ENCODE results near the gene JOSD2. TPM values are rescaled to one million over a fixed set of nuclear protein-coding genes. Genes with fewer than 3 reads are reported as not detected.

JOSD2 gene
- total RNA-seq, 1 experiment from 2014 or later, result 60.8 TPM

- CTCF ChIA-PET, result interaction anchor here (0.6 to 1.3 kb wide), 3 partner anchors 20 to 746 kb away, joined by 4 read pairs; no protein-coding TSS in a partner anchor
- Histone ChIP-seq H3F3A (ENCODE audit: low read length, unreplicated experiment) (no peaks in the 10 kb centered on the region), H3K9me2 (replicated peaks; ENCODE audit: low read length) (no peaks in the 10 kb centered on the region), H3K27ac (ENCODE audit: low read length) (no peak overlapping the region), H3K4me3 (ENCODE audit: low read length) (no peak overlapping the region), H3K4me2 (ENCODE audit: low read length) (no peak overlapping the region), H2AFZ (ENCODE audit: low read length) (no peak overlapping the region), H3K36me3 (ENCODE audit: low read depth, low read length) (no peaks in the 10 kb centered on the region), H3K9me3 (ENCODE audit: low read length) (peaks cover 12% of the 10 kb centered on the region), H3K9ac (ENCODE audit: low read length) (no peak overlapping the region), H3K27me3 (ENCODE audit: low read length) (peaks cover 14% of the 10 kb centered on the region; the same call in 1 of the 2 replicates), H4K20me1 (ENCODE audit: low read length) (no peaks in the 10 kb centered on the region), H3K79me2 (ENCODE audit: low read length) (no peaks in the 10 kb centered on the region), H3K4me1 (ENCODE audit: insufficient read depth, low read length) (no peaks in the 10 kb centered on the region)
- no peak for DNase-seq
- intact Hi-C loops (cut with micrococcal nuclease), result loop anchor here (5.0 kb wide), 2 partner anchors 246 to 386 kb away; no protein-coding TSS in a partner anchor
- POLR2A ChIA-PET (ENCODE audit: unreplicated experiment), result no interaction called here
- ATAC-seq, result no peak; the same call in 1 of the 2 replicates
- no peak for TF ChIP-seq EZH2phosphoT487 (IDR thresholded peaks at IDR 0.05; ENCODE audit: borderline replicate concordance, low read length)
- TF ChIP-seq CTCF (conservative IDR thresholded peaks at IDR 0.05; ENCODE audit: low read depth, low read length), result peak; percentile 48
- TF ChIP-seq EZH2 (IDR thresholded peaks at IDR 0.05; ENCODE audit: low read length, unreplicated experiment), result no peak
- BruUV-seq (replicated peaks), result no TSS peak
These were observed 25.8 kb upstream of the JOSD2 start for GRCh38 chr19:50536662-50537305.

- intact Hi-C loops (cut with micrococcal nuclease), result loop anchor here (5.0 kb wide), 2 partner anchors 247 to 387 kb away; no protein-coding TSS in a partner anchor
- Histone ChIP-seq H4K20me1 (ENCODE audit: low read length) (no peaks in the 10 kb centered on the region), H3K4me2 (ENCODE audit: low read length) (no peak overlapping the region), H3K4me3 (ENCODE audit: low read length) (no peak overlapping the region), H2AFZ (ENCODE audit: low read length) (no peak overlapping the region), H3K9me3 (ENCODE audit: low read length) (peaks cover 12% of the 10 kb centered on the region), H3K79me2 (ENCODE audit: low read length) (no peaks in the 10 kb centered on the region), H3K36me3 (ENCODE audit: low read depth, low read length) (no peaks in the 10 kb centered on the region), H3F3A (ENCODE audit: low read length, unreplicated experiment) (no peaks in the 10 kb centered on the region), H3K9me2 (replicated peaks; ENCODE audit: low read length) (no peaks in the 10 kb centered on the region), H3K27ac (ENCODE audit: low read length) (no peak overlapping the region), H3K4me1 (ENCODE audit: insufficient read depth, low read length) (no peaks in the 10 kb centered on the region), H3K27me3 (ENCODE audit: low read length) (peaks cover 14% of the 10 kb centered on the region; the same call in 1 of the 2 replicates), H3K9ac (ENCODE audit: low read length) (no peak overlapping the region)
- CTCF ChIA-PET, result interaction anchor here (0.6 to 1.3 kb wide), 2 partner anchors 21 to 156 kb away, joined by 4 read pairs; no protein-coding TSS in a partner anchor
- DNase-seq (no peak), ATAC-seq (no peak)
- POLR2A ChIA-PET (ENCODE audit: unreplicated experiment), result no interaction called here
- no peak for TF ChIP-seq CTCF (conservative IDR thresholded peaks at IDR 0.05; ENCODE audit: low read depth, low read length)
- TF ChIP-seq EZH2phosphoT487 (IDR thresholded peaks at IDR 0.05; ENCODE audit: borderline replicate concordance, low read length), result no peak
- TF ChIP-seq EZH2 (IDR thresholded peaks at IDR 0.05; ENCODE audit: low read length, unreplicated experiment), result no peak
- BruUV-seq (replicated peaks), result no TSS peak
These were observed 24.7 kb upstream of the JOSD2 start for GRCh38 chr19:50535672-50536187.

GRCh38 chr19:50534478-50534877 lies 23.5 kb upstream of the JOSD2 start:
- H3K36me3 ChIP-seq (ENCODE audit: low read depth, low read length), result no peaks in the 10 kb centered on the region
- intact Hi-C loops (cut with micrococcal nuclease), result no loop called here

More at GRCh38 chr19:50534478-50534877, 23.5 kb upstream of the JOSD2 start:
- peaks cover 12% of the 10 kb centered on the region for H3K9me3 ChIP-seq (ENCODE audit: low read length)
- H3K4me3 ChIP-seq (ENCODE audit: low read length), result no peak overlapping the region
- no peak for ATAC-seq
- no peak overlapping the region for H3K27ac ChIP-seq (ENCODE audit: low read length)
- ChIA-PET CTCF (no interaction called here), POLR2A (ENCODE audit: unreplicated experiment) (no interaction called here)
- peaks cover 14% of the 10 kb centered on the region; the same call in 1 of the 2 replicates for H3K27me3 ChIP-seq (ENCODE audit: low read length)
- DNase-seq, result no peak
- TF ChIP-seq EZH2phosphoT487 (IDR thresholded peaks at IDR 0.05; ENCODE audit: borderline replicate concordance, low read length), result no peak
- no peak for TF ChIP-seq CTCF (conservative IDR thresholded peaks at IDR 0.05; ENCODE audit: low read depth, low read length)
- no peak for TF ChIP-seq EZH2 (IDR thresholded peaks at IDR 0.05; ENCODE audit: low read length, unreplicated experiment)
- no peak overlapping the region for H3K4me2 ChIP-seq (ENCODE audit: low read length)
- no peaks in the 10 kb centered on the region for H3K79me2 ChIP-seq (ENCODE audit: low read length)
- BruUV-seq (replicated peaks), result no TSS peak
- H2AFZ ChIP-seq (ENCODE audit: low read length), result no peak overlapping the region
- no peaks in the 10 kb centered on the region for H3F3A ChIP-seq (ENCODE audit: low read length, unreplicated experiment)
- H3K9me2 ChIP-seq (replicated peaks; ENCODE audit: low read length), result no peaks in the 10 kb centered on the region
- H4K20me1 ChIP-seq (ENCODE audit: low read length), result no peaks in the 10 kb centered on the region
- H3K4me1 ChIP-seq (ENCODE audit: insufficient read depth, low read length), result no peaks in the 10 kb centered on the region
- H3K9ac ChIP-seq (ENCODE audit: low read length), result no peak overlapping the region
